GM12878 (cell line): ENCODE measurements around the gene SRSF3. TPM values are rescaled to one million over a fixed set of nuclear protein-coding genes. Genes with fewer than 3 reads are reported as not detected.

Experiments used
- ATAC-seq: fragments of 200-7000 bp; cut with Tn5 transposase; 3 replicates; pipeline ENCODE4 v1.9.1; 2020; ENCODE audit warnings: mild to moderate bottlenecking, moderate library complexity
- BruUV-seq: library from RNA; stranded (reverse); fragments of 400-500 nt; replicated peaks from 2 replicates; lab custom pipeline; 2021; lab: Mats Ljungman, UMichigan
- CTCF ChIA-PET: fragments of 300-600 bp; sonication (Branson Sonifier 250); formaldehyde crosslinking; extraction: SDS; loops from one replicate; lab custom pipeline; 2021; ENCODE audit warnings: inconsistent platforms; lab: Yijun Ruan, JAX
- POLR2A ChIA-PET: fragments of 350-600 bp; formaldehyde crosslinking; extraction: SDS; loops from one replicate; lab custom pipeline; 2021; ENCODE audit warnings: inconsistent platforms; lab: Charles Lee
- RAD21 ChIA-PET: fragments of 300-600 bp; sonication (Branson Sonifier 250); formaldehyde crosslinking; loops from one replicate; lab custom pipeline; 2023; ENCODE audit warnings: antibody characterized with exemption; ENCODE audit not compliant: unreplicated experiment; lab: Charles Lee
- SMC1A ChIA-PET: fragments of 300-600 bp; sonication (Branson Sonifier 250); formaldehyde crosslinking; loops from one replicate; lab custom pipeline; 2023; ENCODE audit not compliant: unreplicated experiment, uncharacterized antibody; lab: Charles Lee
- DNase-seq: peaks from one replicate; pipeline ENCODE4 v3.0.0-alpha.2; 2011; ENCODE audit warnings: low read depth, low spot score
- FAIRE-seq: peaks from 3 replicates; lab custom pipeline; 2011; peaks lifted over from hg19 to GRCh38; lab: Jason Lieb, UNC
- H2AFZ ChIP-seq: 2 replicates; pipeline ENCODE4 v1.6.0; 2011; ENCODE audit warnings: low read depth, low read length, control low read depth; ENCODE audit not compliant: control insufficient read depth
- H3K27ac ChIP-seq: 2 replicates; pipeline ENCODE4 v1.5.1; 2011; ENCODE audit warnings: control low read depth; ENCODE audit not compliant: control insufficient read depth, insufficient read depth
- H3K27me3 ChIP-seq, 2 experiments: replicated peaks in 1 of 2; 2 replicates each; pipeline versions ENCODE4 v1.6.0 to v1.6.1; 2011; ENCODE audit warnings: low read length in 1 of 2; ENCODE audit not compliant: control insufficient read depth in 2 of 2, insufficient read depth in 2 of 2
- H3K36me3 ChIP-seq, 2 experiments: 2 replicates each; pipeline ENCODE4 v1.5.1; 2011; ENCODE audit warnings: low read length in 1 of 2; ENCODE audit not compliant: control insufficient read depth in 2 of 2, insufficient read depth in 2 of 2
- H3K4me1 ChIP-seq: 2 replicates; pipeline ENCODE4 v1.6.1; 2011; ENCODE audit warnings: mild to moderate bottlenecking, low read length, moderate library complexity, mixed read lengths; ENCODE audit not compliant: control insufficient read depth, insufficient read depth
- H3K4me2 ChIP-seq: 2 replicates; pipeline ENCODE4 v1.6.0; 2011; ENCODE audit warnings: control low read depth; ENCODE audit not compliant: control insufficient read depth, insufficient read depth
- H3K4me3 ChIP-seq: fragments of 200-600 bp; sonication (generic); 2 replicates; pipeline ENCODE4 v1.5.1; 2016
- H3K79me2 ChIP-seq: 2 replicates; pipeline ENCODE4 v1.6.0; 2011; ENCODE audit warnings: low read length; ENCODE audit not compliant: control insufficient read depth, insufficient read depth
- H3K9ac ChIP-seq: 2 replicates; pipeline ENCODE4 v1.8.0; 2011; ENCODE audit warnings: low read length, control low read depth, mixed read lengths; ENCODE audit not compliant: control insufficient read depth, insufficient read depth
- H3K9me3 ChIP-seq: replicated peaks from 3 replicates; pipeline ENCODE4 v1.5.1; 2011; ENCODE audit warnings: mild to moderate bottlenecking, low read length; ENCODE audit not compliant: control insufficient read depth, insufficient read depth
- H4K20me1 ChIP-seq: 2 replicates; pipeline ENCODE4 v1.6.0; 2011; ENCODE audit not compliant: control insufficient read depth, insufficient read depth
- ATF2 ChIP-seq: IDR thresholded peaks from 2 replicates; pipeline ENCODE4 v1.6.1; 2012; ENCODE audit warnings: low read length, inconsistent platforms
- HDGF ChIP-seq: fragments of 450-650 bp; IDR thresholded peaks from 2 replicates; pipeline ENCODE4 v1.6.1; 2016; ENCODE audit warnings: antibody characterized with exemption
- MAX ChIP-seq: IDR thresholded peaks from 2 replicates; pipeline ENCODE4 v1.6.1; 2012; ENCODE audit warnings: low read depth, low read length, improper control_type of control experiment
- PAX5 ChIP-seq: IDR thresholded peaks from 2 replicates; pipeline ENCODE4 v1.6.1; 2011; ENCODE audit warnings: low read depth, low read length, borderline replicate concordance
- PML ChIP-seq: IDR thresholded peaks from 2 replicates; pipeline ENCODE4 v1.6.1; 2012; ENCODE audit warnings: low read length, inconsistent platforms
- POLR2A ChIP-seq: IDR thresholded peaks from 2 replicates; pipeline ENCODE4 v1.6.1; 2011; ENCODE audit warnings: low read depth, mild to moderate bottlenecking, low read length
- POLR2AphosphoS5 ChIP-seq: IDR thresholded peaks from 2 replicates; pipeline ENCODE4 v1.6.1; 2011; ENCODE audit warnings: mild to moderate bottlenecking, low read length, inconsistent platforms
- SMAD5 ChIP-seq: IDR thresholded peaks from 2 replicates; pipeline ENCODE4 v1.6.1; 2016; ENCODE audit warnings: antibody characterized with exemption, low read depth
- SUZ12 ChIP-seq: fragments of 200-600 bp; sonication (generic); IDR thresholded peaks from one replicate; pipeline ENCODE4 v1.6.1; 2018; ENCODE audit warnings: antibody characterized with exemption, mild to moderate bottlenecking; ENCODE audit not compliant: unreplicated experiment
- TARDBP ChIP-seq: IDR thresholded peaks from 2 replicates; pipeline ENCODE4 v1.6.1; 2016; ENCODE audit warnings: borderline replicate concordance
- WGBS: methylation state at CpG from one replicate; pipeline ENCODE4 v1.1.6; 2016; ENCODE audit warnings: low lambda C conversion rate; ENCODE audit not compliant: insufficient replicate concordance, insufficient coverage; ENCODE audit errors: missing lambda C conversion rate; 5-methylcytosine and 5-hydroxymethylcytosine counted together
- in situ Hi-C: fragments of 300-500 bp; cut with MboI; formaldehyde crosslinking; loops from 9 replicates; pipeline ENCODE4 v1.14.3; 2018; ENCODE audit warnings: mixed read lengths
- intact Hi-C: fragments of 100-400 bp; cut with micrococcal nuclease; formaldehyde crosslinking; loops from one replicate; pipeline ENCODE4 v1.14.2; 2022; ENCODE audit not compliant: unreplicated experiment
- polyA plus RNA-seq, 11 experiments: library from polyadenylated mRNA; depleted of rRNA in 4 of 11; unstranded in 6 of 11; stranded (reverse) in 5 of 11; fragments of >200 nt; fragmentation: Nextera tagmentation in 4 of 11; fragmentation: Illumina TruSeq in 1 of 11; extraction: Ambion mirVana in 4 of 11; extraction: Trizol in 1 of 11; gene quantifications; 1 replicate in 1 of 11; 2 replicates in 10 of 11; pipeline versions ENCODE4 v1.2.1 to v1.2.3, GENCODE V29; 2011 to 2016; ENCODE audit warnings: inconsistent platforms in 2 of 11, missing spikeins in 2 of 11, low read depth in 1 of 11
- total RNA-seq, 4 experiments: library from RNA; depleted of rRNA in 3 of 4; stranded (reverse); fragments of >200 nt in 3 of 4; fragmentation: Illumina TruSeq in 1 of 4; extraction: Trizol in 1 of 4; gene quantifications; 2 replicates each; pipeline versions ENCODE4 v1.2.1 to v1.2.3, GENCODE V29; 2013 to 2021

SRSF3 gene
- total and polyA plus RNA-seq, 10 of the 15 experiments (the other 5 are each of a cell fraction or from before 2014, with no cell fraction given): 195 to 1,377 (median 493) TPM

GRCh38 chr6:36604090-36605060 is 10.2 kb downstream of the SRSF3 start:
- Histone ChIP-seq H3K9me3 (no peaks in the 10 kb centered on the region), H2AFZ (no peak overlapping the region), H3K36me3 (peaks cover 22 to 63% of the 10 kb centered on the region in 2 experiments), H3K4me1 (no peaks in the 10 kb centered on the region), H3K27me3 (no peaks in the 10 kb centered on the region), H3K9ac (no peak overlapping the region), H3K27ac (no peak overlapping the region), H3K4me3 (no peak overlapping the region), H4K20me1 (peaks cover 3% of the 10 kb centered on the region), H3K79me2 (peaks cover 56% of the 10 kb centered on the region), H3K4me2 (0 out of 2 replicates have a peak overlapping the region, but pooled peaks have one; percentile 5)
- ChIA-PET POLR2A (interaction anchor here (1.4 kb wide), 1 partner anchor 181 kb away, joined by 4 read pairs; no protein-coding TSS in a partner anchor), SMC1A (interaction anchor here (0.6 kb wide), 1 partner anchor 178 kb away, joined by 3 read pairs; no protein-coding TSS in a partner anchor), RAD21 (interaction anchor here (1.2 to 2.1 kb wide), 2 partner anchors 11 kb away, joined by 4 to 9 read pairs; no protein-coding TSS in a partner anchor), CTCF (interaction anchor here (1.0 to 1.7 kb wide), 2 partner anchors 10 to 11 kb away, joined by 4 to 13 read pairs; no protein-coding TSS in a partner anchor)
- DNase-seq: no peak
- in situ Hi-C loops: no loop called here
- FAIRE-seq: no peak
- intact Hi-C loops: no loop called here
- peak; percentile 21; the same call in 1 of the 2 replicates for TF ChIP-seq PAX5
- TF ChIP-seq POLR2AphosphoS5: peak; percentile 80
- no peak for TF ChIP-seq HDGF
- 0 out of 2 replicates have a peak, but pooled peaks have one; percentile 21 for TF ChIP-seq POLR2A
- TF ChIP-seq ATF2: peak; percentile 3; the same call in 1 of the 2 replicates
- TF ChIP-seq TARDBP: no peak
- no peak for TF ChIP-seq SUZ12
- peak; percentile 6; the same call in 1 of the 2 replicates for TF ChIP-seq SMAD5
- TF ChIP-seq MAX: no peak
- TF ChIP-seq PML: peak; percentile 48; the same call in 1 of the 2 replicates
- BruUV-seq: no TSS peak
- no peak for ATAC-seq
- WGBS: 91% methylated on average over 6 of the region's 6 CpGs
